Stimulated activated CD4-positive, alpha-beta T cell treated with anti-CD3 and anti-CD28 coated beads, Interleukin-15, amount 100 ng/mL, for 1 hour (primary cell): ENCODE measurements around the gene SMPD3.
A peak's percentile ranks its signal among the peaks of the same experiment; 100 is the strongest.
"Not testable (repeated sequence)": the region's sequence is repeated elsewhere in the genome, so short reads cannot be mapped to it uniquely, and the experiment has no call there.

Source experiments
- DNase-seq, 2 donors: peaks; one replicate each; pipeline ENCODE4 v3.0.0-alpha.2; 2020; ENCODE audit warnings: low read depth in 1 of 2, low spot score in 1 of 2

The SMPD3 gene

GRCh38 chr16:68448360-68448970, at the start of gene SMPD3:
SMPD3 (minus strand) TSS chr16:68448508; CDS start chr16:68372181, 76,327 bp downstream.
- peak; percentile 95 to 96 for DNase-seq

- DNase-seq, result no peak
These were observed 48.4 kb upstream of the SMPD3 start for GRCh38 chr16:68496689-68497088.

GRCh38 chr16:68494261-68494660, 46.0 kb upstream of the SMPD3 start:
- DNase-seq, result not testable (repeated sequence)

GRCh38 chr16:68493412-68494070, 45.2 kb upstream of the SMPD3 start:
- no peak for DNase-seq

GRCh38 chr16:68492543-68493411, 44.5 kb upstream of the SMPD3 start:
- DNase-seq, result no peak

GRCh38 chr16:68492151-68492542, 43.8 kb upstream of the SMPD3 start:
- no peak for DNase-seq

- no peak for DNase-seq
These were observed 43.3 kb upstream of the SMPD3 start for GRCh38 chr16:68491576-68491950.

GRCh38 chr16:68490829-68491575, 42.7 kb upstream of the SMPD3 start:
- DNase-seq, result no peak

- no peak for DNase-seq
These were observed 42.0 kb upstream of the SMPD3 start for GRCh38 chr16:68490358-68490757.

- no peak for DNase-seq
These were observed 40.2 kb upstream of the SMPD3 start for GRCh38 chr16:68488554-68488953.

- no peak for DNase-seq
These were observed 39.4 kb upstream of the SMPD3 start for GRCh38 chr16:68487669-68488068.

- DNase-seq, result no peak
These were observed 38.9 kb upstream of the SMPD3 start for GRCh38 chr16:68487203-68487514.

GRCh38 chr16:68486502-68487202, 38.3 kb upstream of the SMPD3 start:
- DNase-seq, result no peak

- no peak for DNase-seq
These were observed 33.3 kb upstream of the SMPD3 start for GRCh38 chr16:68481636-68482035.

GRCh38 chr16:68480084-68480995, 32.0 kb upstream of the SMPD3 start:
- no peak for DNase-seq

- DNase-seq, result no peak
These were observed 31.0 kb upstream of the SMPD3 start for GRCh38 chr16:68479271-68479670.

- DNase-seq, result no peak
These were observed 30.4 kb upstream of the SMPD3 start for GRCh38 chr16:68478526-68479250.

- no peak for DNase-seq
These were observed 26.8 kb upstream of the SMPD3 start for GRCh38 chr16:68475071-68475470.

- DNase-seq, result no peak
These were observed 25.2 kb upstream of the SMPD3 start for GRCh38 chr16:68473358-68474070.
